Panc1 (cell line): ENCODE results near the gene DENND10. TPM values are rescaled to one million over a fixed set of nuclear protein-coding genes. Genes with fewer than 3 reads are reported as not detected.

Experiments
- ATAC-seq: fragments of 200-7000 bp; cut with Tn5 transposase; 2 replicates; pipeline ENCODE4 v1.9.1; 2020; ENCODE audit warnings: mild to moderate bottlenecking, moderate library complexity
- BruUV-seq: library from RNA; stranded (reverse); fragments of 400-500 nt; replicated peaks from 2 replicates; lab custom pipeline; 2021; lab: Mats Ljungman, UMichigan
- CTCF ChIA-PET: fragments of 300-600 bp; sonication (Branson Sonifier 250); formaldehyde crosslinking; loops from one replicate; lab custom pipeline; 2022; ENCODE audit warnings: antibody characterized with exemption; lab: Charles Lee
- POLR2A ChIA-PET: fragments of 300-600 bp; sonication (Branson Sonifier 250); formaldehyde crosslinking; loops from one replicate; lab custom pipeline; 2022; ENCODE audit warnings: antibody characterized with exemption; lab: Charles Lee
- DNase-seq: peaks from one replicate; pipeline ENCODE4 v3.0.0-alpha.2; 2010; ENCODE audit warnings: low read depth, low spot score
- H3K27ac ChIP-seq: 2 replicates; pipeline ENCODE4 v1.5.1; 2011; ENCODE audit warnings: mild to moderate bottlenecking, low read length, inconsistent platforms
- H3K27me3 ChIP-seq: fragments of 200-500 bp; sonication (Bioruptor generic); 2 replicates; pipeline ENCODE4 v1.6.0; 2014; ENCODE audit warnings: low read length, inconsistent platforms; ENCODE audit not compliant: control insufficient read depth, insufficient read depth
- H3K36me3 ChIP-seq: fragments of 200-500 bp; sonication (Bioruptor generic); 2 replicates; pipeline ENCODE4 v1.5.1; 2014; ENCODE audit warnings: inconsistent platforms, mild to moderate bottlenecking, low read length, moderate library complexity; ENCODE audit not compliant: control insufficient read depth, insufficient read depth
- H3K4me1 ChIP-seq: 2 replicates; pipeline ENCODE4 v1.5.1; 2011; ENCODE audit warnings: inconsistent platforms, mild to moderate bottlenecking, low read length, moderate library complexity; ENCODE audit not compliant: control insufficient read depth, insufficient read depth
- H3K4me3 ChIP-seq, 2 experiments: 2 replicates each; pipeline ENCODE4 v1.5.1; 2011 to 2012; ENCODE audit warnings: low read depth in 2 of 2, low read length in 2 of 2, mild to moderate bottlenecking in 2 of 2, inconsistent platforms in 1 of 2, moderate library complexity in 1 of 2
- H3K9me3 ChIP-seq: fragments of 200-500 bp; sonication (Bioruptor generic); 2 replicates; pipeline ENCODE4 v1.5.1; 2014; ENCODE audit warnings: low read depth, mild to moderate bottlenecking, inconsistent platforms, low read length, moderate library complexity; ENCODE audit not compliant: control insufficient read depth, insufficient read depth
- POLR2AphosphoS5 ChIP-seq: IDR thresholded peaks from 2 replicates; pipeline ENCODE4 v1.6.1; 2012; ENCODE audit warnings: mild to moderate bottlenecking, low read depth, low read length, moderate library complexity
- SIN3A ChIP-seq: IDR thresholded peaks from 2 replicates; pipeline ENCODE4 v1.6.1; 2012; ENCODE audit warnings: low read depth, mild to moderate bottlenecking, low read length, moderate library complexity, borderline replicate concordance; ENCODE audit not compliant: insufficient read depth
- TCF7L2 ChIP-seq: IDR thresholded peaks from 2 replicates; pipeline ENCODE4 v1.6.1; 2011; ENCODE audit warnings: mild to moderate bottlenecking, low read depth, low read length, inconsistent platforms
- in situ Hi-C: cut with HindIII; loops from 2 replicates; pipeline ENCODE4 v1.10.0; 2016; ENCODE audit warnings: low sequenced_read_pairs, low pct_unique_long_range_greater_than_20kb
- intact Hi-C: fragments of 100-400 bp; cut with micrococcal nuclease; formaldehyde crosslinking; loops from one replicate; pipeline ENCODE4 v1.10.0; 2022; ENCODE audit not compliant: unreplicated experiment
- total RNA-seq: library from RNA; stranded (reverse); gene quantifications from one replicate; pipeline ENCODE4 v1.2.1, GENCODE V29; 2021; ENCODE audit not compliant: unreplicated experiment
- TF ChIP-seq, protein P1 (sequence below), 2 experiments: IDR thresholded peaks; 2 replicates each; pipeline ENCODE4 v1.6.1; 2011 to 2012; ENCODE audit warnings: low read depth in 2 of 2, control low read depth in 1 of 2, low read length in 1 of 2, mild to moderate bottlenecking in 1 of 2, moderate library complexity in 1 of 2; ENCODE audit not compliant: insufficient read depth in 1 of 2
- TF ChIP-seq, protein P2 (sequence below): fragments of 450-650 bp; IDR thresholded peaks from 2 replicates; pipeline ENCODE4 v1.5.1; 2017; ENCODE audit warnings: mild to moderate bottlenecking

Gene DENND10
- total RNA-seq, 1 experiment from 2014 or later = 72.8 TPM

- DNase-seq (no peak), ATAC-seq (no peak; the same call in 1 of the 2 replicates)
- intact Hi-C loops (no loop called here), in situ Hi-C loops (no loop called here)
- POLR2A ChIA-PET = interaction anchor here (0.6 to 0.7 kb wide), 3 partner anchors 20 to 31 kb away, joined by 3 to 10 read pairs (median 6); no protein-coding TSS in a partner anchor
- Histone ChIP-seq H3K27ac (no peak overlapping the region), H3K27me3 (no peaks in the 10 kb centered on the region), H3K36me3 (no peaks in the 10 kb centered on the region), H3K4me1 (peaks cover 6% of the 10 kb centered on the region), H3K9me3 (no peaks in the 10 kb centered on the region), H3K4me3 (no peak overlapping the region)
- TF ChIP-seq TCF7L2 (no peak), POLR2AphosphoS5 (no peak), SIN3A (no peak)
- TF ChIP-seq, protein P1, sequence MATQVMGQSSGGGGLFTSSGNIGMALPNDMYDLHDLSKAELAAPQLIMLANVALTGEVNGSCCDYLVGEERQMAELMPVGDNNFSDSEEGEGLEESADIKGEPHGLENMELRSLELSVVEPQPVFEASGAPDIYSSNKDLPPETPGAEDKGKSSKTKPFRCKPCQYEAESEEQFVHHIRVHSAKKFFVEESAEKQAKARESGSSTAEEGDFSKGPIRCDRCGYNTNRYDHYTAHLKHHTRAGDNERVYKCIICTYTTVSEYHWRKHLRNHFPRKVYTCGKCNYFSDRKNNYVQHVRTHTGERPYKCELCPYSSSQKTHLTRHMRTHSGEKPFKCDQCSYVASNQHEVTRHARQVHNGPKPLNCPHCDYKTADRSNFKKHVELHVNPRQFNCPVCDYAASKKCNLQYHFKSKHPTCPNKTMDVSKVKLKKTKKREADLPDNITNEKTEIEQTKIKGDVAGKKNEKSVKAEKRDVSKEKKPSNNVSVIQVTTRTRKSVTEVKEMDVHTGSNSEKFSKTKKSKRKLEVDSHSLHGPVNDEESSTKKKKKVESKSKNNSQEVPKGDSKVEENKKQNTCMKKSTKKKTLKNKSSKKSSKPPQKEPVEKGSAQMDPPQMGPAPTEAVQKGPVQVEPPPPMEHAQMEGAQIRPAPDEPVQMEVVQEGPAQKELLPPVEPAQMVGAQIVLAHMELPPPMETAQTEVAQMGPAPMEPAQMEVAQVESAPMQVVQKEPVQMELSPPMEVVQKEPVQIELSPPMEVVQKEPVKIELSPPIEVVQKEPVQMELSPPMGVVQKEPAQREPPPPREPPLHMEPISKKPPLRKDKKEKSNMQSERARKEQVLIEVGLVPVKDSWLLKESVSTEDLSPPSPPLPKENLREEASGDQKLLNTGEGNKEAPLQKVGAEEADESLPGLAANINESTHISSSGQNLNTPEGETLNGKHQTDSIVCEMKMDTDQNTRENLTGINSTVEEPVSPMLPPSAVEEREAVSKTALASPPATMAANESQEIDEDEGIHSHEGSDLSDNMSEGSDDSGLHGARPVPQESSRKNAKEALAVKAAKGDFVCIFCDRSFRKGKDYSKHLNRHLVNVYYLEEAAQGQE (IDR thresholded peaks at IDR 0.05; ENCODE audit: insufficient read depth in 1 of 2, low read depth in 2 of 2, low read length in 1 of 2) = no peak
- TF ChIP-seq, protein P2, sequence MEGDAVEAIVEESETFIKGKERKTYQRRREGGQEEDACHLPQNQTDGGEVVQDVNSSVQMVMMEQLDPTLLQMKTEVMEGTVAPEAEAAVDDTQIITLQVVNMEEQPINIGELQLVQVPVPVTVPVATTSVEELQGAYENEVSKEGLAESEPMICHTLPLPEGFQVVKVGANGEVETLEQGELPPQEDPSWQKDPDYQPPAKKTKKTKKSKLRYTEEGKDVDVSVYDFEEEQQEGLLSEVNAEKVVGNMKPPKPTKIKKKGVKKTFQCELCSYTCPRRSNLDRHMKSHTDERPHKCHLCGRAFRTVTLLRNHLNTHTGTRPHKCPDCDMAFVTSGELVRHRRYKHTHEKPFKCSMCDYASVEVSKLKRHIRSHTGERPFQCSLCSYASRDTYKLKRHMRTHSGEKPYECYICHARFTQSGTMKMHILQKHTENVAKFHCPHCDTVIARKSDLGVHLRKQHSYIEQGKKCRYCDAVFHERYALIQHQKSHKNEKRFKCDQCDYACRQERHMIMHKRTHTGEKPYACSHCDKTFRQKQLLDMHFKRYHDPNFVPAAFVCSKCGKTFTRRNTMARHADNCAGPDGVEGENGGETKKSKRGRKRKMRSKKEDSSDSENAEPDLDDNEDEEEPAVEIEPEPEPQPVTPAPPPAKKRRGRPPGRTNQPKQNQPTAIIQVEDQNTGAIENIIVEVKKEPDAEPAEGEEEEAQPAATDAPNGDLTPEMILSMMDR = no peak
- CTCF ChIA-PET = interaction anchor here (0.6 kb wide), 2 partner anchors 15 to 298 kb away, joined by 3 to 5 read pairs; no protein-coding TSS in a partner anchor
- BruUV-seq = no TSS peak
Measured at GRCh38 chr10:119183664-119184412, 79.9 kb downstream of the DENND10 start.

Other genes with a start within 250 kb of the DENND10 start
- 18.0 TPM for gene NANOS1, start 74.4 kb upstream of the DENND10 start, total RNA-seq
- gene EIF3A, start 23.3 kb upstream of the DENND10 start, total RNA-seq = 214 TPM
- gene SFXN4, start 61.6 kb downstream of the DENND10 start, total RNA-seq = 67.0 TPM
- 235 TPM for gene PRDX3, start 74.7 kb downstream of the DENND10 start, total RNA-seq
- gene GRK5, start 103.5 kb downstream of the DENND10 start, total RNA-seq = 29.0 TPM